ENCODE data around the gene PYHIN1.

Gene PYHIN1

GRCh38 chr1:159015440-159015909 is 84.1 kb downstream of the PYHIN1 start:
- peak; percentile 94 for DNase-seq

GRCh38 chr1:159023723-159024122 is 92.4 kb downstream of the PYHIN1 start:
- no peak for DNase-seq

- DNase-seq = no peak
These were observed 93.7 kb downstream of the PYHIN1 start for GRCh38 chr1:159025043-159025442.

All from hematopoietic multipotent progenitor cell treated with erythropoietin and hydrocortisone succinate and interleukin-3 and kit ligand, for 4 days (in vitro differentiated cells).